Measurements from ENCODE around the gene CSK. TPM values are rescaled to one million over a fixed set of nuclear protein-coding genes. Genes with fewer than 3 reads are reported as not detected.
A peak's percentile ranks its signal among the peaks of the same experiment; 100 is the strongest.

Gene CSK
- total RNA-seq, 1 donor, result 33.2 TPM

DNA sequence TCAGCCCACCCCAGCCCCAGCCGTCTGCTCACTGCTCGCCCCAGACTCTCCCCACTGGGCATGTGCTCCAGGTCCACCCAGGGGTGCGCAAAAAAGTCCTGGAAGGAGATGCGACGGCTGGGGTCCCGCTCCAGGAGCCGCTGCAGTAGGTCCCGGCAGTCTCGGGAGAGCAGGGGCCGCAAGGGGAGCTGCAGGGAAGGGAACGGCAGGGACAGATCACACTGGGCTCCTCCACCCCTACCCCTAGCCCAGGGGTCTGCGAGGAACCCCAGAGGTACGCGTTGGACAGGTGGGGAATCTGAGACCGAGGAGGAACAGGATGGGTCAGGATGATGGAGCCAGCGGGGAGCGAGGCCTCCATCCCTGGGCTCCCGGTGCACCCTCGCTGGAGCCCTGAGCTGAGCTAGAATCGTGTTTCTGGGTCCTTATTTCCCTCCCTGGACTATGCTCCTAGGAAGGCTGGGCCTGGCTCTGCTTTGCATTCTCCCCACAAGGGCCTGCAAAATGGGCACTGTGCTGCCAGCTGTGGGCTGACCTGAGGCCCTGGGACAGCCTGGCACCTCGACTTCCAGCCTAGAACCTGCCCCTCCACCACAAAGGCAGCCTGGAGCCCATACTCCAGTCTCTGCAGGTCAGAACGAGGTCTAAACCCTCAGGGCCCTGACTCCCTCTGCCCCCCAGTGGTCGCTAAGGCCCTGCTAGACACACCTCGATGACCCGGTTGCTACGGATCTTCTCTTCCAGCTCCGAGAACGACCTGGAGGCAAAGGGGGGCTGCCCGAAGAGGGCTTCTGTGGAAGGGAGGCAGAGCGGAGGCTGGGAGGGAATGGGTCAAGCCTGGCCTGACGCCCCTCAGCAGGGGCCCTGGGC, 57.9 kb downstream of the CSK start:
- no peak overlapping the region for H3K4me3 ChIP-seq (ENCODE audit: low read depth, low read length)
- no peak for DNase-seq (ENCODE audit: low read depth)
- TF ChIP-seq, protein P1, sequence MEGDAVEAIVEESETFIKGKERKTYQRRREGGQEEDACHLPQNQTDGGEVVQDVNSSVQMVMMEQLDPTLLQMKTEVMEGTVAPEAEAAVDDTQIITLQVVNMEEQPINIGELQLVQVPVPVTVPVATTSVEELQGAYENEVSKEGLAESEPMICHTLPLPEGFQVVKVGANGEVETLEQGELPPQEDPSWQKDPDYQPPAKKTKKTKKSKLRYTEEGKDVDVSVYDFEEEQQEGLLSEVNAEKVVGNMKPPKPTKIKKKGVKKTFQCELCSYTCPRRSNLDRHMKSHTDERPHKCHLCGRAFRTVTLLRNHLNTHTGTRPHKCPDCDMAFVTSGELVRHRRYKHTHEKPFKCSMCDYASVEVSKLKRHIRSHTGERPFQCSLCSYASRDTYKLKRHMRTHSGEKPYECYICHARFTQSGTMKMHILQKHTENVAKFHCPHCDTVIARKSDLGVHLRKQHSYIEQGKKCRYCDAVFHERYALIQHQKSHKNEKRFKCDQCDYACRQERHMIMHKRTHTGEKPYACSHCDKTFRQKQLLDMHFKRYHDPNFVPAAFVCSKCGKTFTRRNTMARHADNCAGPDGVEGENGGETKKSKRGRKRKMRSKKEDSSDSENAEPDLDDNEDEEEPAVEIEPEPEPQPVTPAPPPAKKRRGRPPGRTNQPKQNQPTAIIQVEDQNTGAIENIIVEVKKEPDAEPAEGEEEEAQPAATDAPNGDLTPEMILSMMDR (IDR thresholded peaks at IDR 0.05; ENCODE audit: insufficient read depth, low read depth, low read length), result no peak

DNA sequence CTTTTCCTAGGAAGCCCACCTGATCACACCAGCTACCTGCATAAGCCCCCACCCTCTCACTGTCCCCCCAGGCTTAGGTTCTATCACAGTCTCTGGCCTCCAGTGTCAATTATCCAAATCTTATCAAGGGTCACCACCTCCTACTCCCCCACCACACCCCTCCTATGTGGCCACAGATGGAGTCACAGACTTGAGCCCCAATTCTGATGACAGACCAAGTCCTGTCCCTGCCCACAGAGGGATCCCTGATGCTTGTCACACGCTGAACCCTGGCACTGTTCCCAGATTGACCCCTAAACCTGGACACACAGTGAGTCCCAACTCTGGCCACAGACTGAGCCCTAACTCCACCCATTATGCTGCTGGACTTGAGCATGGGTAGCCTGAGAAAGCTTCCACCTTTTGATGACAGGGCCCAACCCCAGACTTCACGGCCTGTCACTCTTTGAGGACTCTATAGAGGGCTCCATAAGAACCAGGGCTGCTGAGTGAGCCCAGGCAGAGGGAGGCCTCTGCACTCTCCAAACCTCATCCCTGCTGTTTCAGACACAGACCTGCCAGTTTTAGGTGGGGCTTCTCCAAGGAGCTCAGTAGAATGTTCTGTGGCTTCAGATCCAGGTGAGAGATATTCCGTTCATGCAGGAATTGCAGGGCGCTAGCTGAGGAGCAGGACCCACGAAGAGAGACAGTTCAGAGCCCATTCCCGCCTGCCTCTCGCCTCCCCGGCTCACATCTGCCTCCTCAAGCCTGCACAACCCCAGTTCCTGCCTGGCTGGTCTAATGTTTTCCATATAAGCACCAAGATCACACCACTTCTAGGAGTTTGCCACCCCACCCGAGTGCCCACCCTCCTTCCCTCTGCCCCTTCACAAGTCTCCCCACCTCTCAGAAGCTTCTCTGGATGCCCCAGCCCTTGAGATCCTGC, 59.2 kb downstream of the CSK start:
- H3K4me3 ChIP-seq (ENCODE audit: low read depth, low read length), result no peak overlapping the region
- no peak for DNase-seq (ENCODE audit: low read depth)
- TF ChIP-seq, protein P1 (IDR thresholded peaks at IDR 0.05; ENCODE audit: insufficient read depth, low read depth, low read length), result no peak

DNA sequence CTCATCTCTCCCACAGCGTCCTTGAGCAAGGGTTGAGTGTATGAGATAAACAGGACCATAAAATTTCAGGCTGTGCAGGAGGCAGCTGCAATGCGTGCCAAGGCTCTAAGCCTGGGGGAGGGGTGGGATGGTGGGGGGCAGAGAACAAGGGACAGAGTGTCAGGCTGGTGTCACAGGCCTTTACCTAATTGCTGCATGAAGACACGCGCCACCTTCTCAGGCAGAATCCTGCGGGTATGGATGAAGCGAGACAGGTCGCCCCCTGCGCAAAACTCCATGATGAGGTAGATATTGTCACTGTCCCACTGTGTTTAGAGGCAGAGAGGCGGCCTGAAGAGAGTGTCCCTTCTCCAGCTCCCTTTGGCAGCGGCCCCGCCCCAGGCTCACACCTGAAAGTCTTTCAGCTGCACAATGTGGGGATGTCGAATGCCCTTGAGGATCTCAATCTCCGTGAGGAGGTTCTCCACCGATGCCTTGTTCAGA, 60.1 kb downstream of the CSK start:
- peak overlapping the region; percentile 86 for H3K4me3 ChIP-seq (ENCODE audit: low read depth, low read length)
- no peak for DNase-seq (ENCODE audit: low read depth)
- TF ChIP-seq, protein P1 (IDR thresholded peaks at IDR 0.05; ENCODE audit: insufficient read depth, low read depth, low read length), result no peak

DNA sequence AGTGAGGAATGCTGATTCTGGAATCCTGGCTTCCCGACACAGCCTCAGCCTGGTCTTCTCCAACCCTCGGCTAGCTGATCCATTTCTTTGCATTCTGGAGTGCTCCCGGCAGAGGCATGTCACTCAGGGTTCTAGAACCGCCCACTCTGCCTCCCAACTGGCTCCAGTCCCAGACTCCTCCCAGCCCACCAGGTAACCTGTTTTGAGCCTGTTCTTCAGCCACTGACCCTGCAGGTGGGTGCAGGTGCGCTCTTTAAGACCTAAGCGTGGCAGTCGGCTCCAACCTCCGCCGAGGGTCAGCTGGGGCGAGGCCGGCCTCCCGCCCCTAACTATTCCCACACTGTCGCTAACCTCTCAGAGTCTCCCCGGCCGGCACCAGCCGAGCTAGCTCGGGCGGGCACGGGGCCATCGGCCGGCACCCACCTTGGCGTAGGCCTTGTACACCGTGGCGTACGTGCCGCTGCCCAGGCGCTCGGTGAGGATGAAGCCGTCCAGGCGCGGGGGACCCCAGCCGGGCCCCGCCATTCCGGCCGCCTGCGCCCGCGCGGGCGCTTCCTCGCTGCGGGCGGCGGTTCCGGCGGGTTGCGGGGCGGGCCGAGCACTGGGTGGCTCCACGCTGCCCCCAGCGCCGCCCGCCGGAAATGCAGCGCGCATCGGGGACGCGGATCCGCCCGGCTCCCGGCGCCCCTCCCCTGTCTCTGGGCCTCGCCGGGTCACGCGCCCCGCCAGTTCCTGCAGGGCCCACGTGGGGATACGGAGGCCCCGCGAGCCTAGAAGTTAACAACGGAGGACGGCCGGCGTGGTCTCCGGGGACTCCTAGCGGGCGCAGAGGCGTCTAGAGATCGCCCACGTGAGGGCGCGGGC, 60.9 kb downstream of the CSK start, which contains the start of gene ULK3:
Gene ULK3, minus strand, starts transcription at position 576 of the 864 bp plus-strand sequence. Its CDS starts 51 bp downstream, at position 525.
- H3K4me3 ChIP-seq (ENCODE audit: low read depth, low read length), result peak within 1 kb of the TSS; percentile 86
- peak; percentile 92 for DNase-seq (ENCODE audit: low read depth)
- TF ChIP-seq, protein P1 (IDR thresholded peaks at IDR 0.05; ENCODE audit: insufficient read depth, low read depth, low read length), result peak; percentile 50

DNA sequence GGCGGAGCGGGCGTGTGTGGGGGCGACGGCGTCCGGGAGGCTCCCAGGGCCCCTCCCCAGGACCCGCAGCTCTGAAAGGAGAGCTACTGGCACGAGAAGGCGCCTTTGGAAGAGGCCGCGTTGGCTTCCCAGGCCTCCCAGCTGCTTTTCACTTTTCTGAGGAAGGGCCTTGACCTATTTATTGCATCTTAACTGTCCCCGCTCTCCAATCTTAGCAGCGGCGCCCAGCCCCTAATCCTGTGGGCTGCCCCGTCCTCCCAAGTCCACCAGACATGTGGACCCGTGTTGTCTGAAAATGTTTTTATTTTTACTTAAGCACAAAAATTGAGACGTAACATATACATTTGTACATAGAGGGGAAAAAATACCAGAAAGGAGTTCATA, 61.6 kb downstream of the CSK start:
- TF ChIP-seq, protein P1 (IDR thresholded peaks at IDR 0.05; ENCODE audit: insufficient read depth, low read depth, low read length), result no peak
- no peak for DNase-seq (ENCODE audit: low read depth)
- H3K4me3 ChIP-seq (ENCODE audit: low read depth, low read length), result peak overlapping the region; percentile 54

DNA sequence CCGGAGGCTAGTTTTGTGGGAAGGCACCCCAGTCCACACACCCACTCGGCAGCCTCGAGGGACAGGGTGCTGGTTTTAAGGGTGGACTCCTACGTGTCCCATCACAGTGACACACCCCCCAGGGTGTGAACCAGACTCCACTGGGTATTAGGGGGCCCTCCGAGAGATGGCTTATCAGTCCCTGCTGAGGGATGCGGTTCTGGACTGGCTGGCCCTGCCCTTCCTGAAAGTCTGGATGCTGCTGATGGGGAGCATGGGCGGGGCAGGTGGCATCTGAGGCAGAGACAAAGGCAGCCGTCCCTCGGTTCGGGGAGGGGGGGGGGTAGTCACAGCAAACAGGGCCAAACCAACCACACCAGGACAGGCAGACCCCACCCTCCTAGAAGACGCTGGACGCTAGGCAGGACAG, 62.0 kb downstream of the CSK start:
- DNase-seq (ENCODE audit: low read depth), result no peak
- H3K4me3 ChIP-seq (ENCODE audit: low read depth, low read length), result no peak overlapping the region
- TF ChIP-seq, protein P1 (IDR thresholded peaks at IDR 0.05; ENCODE audit: insufficient read depth, low read depth, low read length), result no peak
